ENCODE results near the gene NSD2. TPM values are rescaled to one million over a fixed set of nuclear protein-coding genes. Genes with fewer than 3 reads are reported as not detected.
"Not testable (repeated sequence)": the region's sequence is repeated elsewhere in the genome, so short reads cannot be mapped to it uniquely, and the experiment has no call there.

NSD2 gene
- total RNA-seq, 1 donor from 2014 or later = 138 TPM

DNA sequence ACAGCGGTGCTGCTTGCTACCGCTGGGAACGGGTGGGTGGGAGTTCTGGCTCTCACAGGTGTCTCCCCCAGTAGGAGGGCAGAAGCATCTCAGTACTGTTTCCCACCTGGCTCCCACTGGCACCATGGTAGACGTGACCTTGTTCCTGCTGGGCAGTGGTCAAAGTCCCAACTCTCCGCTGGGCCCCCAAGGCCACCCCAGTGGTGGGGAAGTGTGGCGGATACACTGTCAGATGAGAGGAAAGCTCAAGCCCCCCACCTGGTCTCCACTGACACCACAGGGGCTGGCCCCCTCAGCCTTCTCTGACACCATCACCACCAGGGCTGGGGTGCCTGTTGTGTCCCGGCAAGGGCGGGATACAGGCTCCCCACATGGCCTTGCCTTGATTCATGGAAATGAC, 39.9 kb upstream of the NSD2 start:
- Mint-ChIP-seq H3K27ac (ENCODE audit: unreplicated experiment) (no peak overlapping the region), H3K9me3 (ENCODE audit: unreplicated experiment) (peaks cover 6% of the 10 kb centered on the region), H3K36me3 (ENCODE audit: unreplicated experiment) (peaks cover 33% of the 10 kb centered on the region), H3K27me3 (ENCODE audit: unreplicated experiment) (no peaks in the 10 kb centered on the region), H3K4me1 (ENCODE audit: low read depth, unreplicated experiment) (peaks cover 3% of the 10 kb centered on the region), H3K4me3 (ENCODE audit: unreplicated experiment) (no peak overlapping the region)
- no peak for DNase-seq
- TF ChIP-seq, protein P1, sequence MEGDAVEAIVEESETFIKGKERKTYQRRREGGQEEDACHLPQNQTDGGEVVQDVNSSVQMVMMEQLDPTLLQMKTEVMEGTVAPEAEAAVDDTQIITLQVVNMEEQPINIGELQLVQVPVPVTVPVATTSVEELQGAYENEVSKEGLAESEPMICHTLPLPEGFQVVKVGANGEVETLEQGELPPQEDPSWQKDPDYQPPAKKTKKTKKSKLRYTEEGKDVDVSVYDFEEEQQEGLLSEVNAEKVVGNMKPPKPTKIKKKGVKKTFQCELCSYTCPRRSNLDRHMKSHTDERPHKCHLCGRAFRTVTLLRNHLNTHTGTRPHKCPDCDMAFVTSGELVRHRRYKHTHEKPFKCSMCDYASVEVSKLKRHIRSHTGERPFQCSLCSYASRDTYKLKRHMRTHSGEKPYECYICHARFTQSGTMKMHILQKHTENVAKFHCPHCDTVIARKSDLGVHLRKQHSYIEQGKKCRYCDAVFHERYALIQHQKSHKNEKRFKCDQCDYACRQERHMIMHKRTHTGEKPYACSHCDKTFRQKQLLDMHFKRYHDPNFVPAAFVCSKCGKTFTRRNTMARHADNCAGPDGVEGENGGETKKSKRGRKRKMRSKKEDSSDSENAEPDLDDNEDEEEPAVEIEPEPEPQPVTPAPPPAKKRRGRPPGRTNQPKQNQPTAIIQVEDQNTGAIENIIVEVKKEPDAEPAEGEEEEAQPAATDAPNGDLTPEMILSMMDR (IDR thresholded peaks at IDR 0.05; ENCODE audit: partially characterized antibody, unreplicated experiment) = no peak

DNA sequence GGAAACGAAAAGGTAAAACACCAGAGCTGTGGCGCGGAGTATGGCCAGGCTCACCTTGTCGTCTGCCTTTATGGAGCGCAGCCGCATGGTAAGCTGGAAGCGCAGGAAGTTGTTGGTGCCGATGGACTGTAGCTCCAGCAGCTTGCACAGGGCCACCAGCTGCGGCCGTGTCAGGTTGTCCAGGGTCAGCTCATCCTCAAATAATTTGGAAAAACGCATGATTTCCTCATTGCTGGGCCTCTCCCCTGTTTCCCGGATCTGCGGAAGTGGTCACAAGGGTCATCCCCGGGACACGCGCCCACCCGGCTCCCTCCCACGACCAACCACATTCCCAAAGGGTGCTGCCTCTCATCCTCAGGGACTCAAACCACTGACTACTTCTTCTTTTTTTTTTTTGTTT, 38.5 kb upstream of the NSD2 start:
- Mint-ChIP-seq H3K27me3 (ENCODE audit: unreplicated experiment) (no peaks in the 10 kb centered on the region), H3K4me1 (ENCODE audit: low read depth, unreplicated experiment) (no peaks in the 10 kb centered on the region), H3K27ac (ENCODE audit: unreplicated experiment) (no peak overlapping the region), H3K36me3 (ENCODE audit: unreplicated experiment) (peaks cover 31% of the 10 kb centered on the region), H3K9me3 (ENCODE audit: unreplicated experiment) (peaks cover 6% of the 10 kb centered on the region), H3K4me3 (ENCODE audit: unreplicated experiment) (no peak overlapping the region)
- TF ChIP-seq, protein P1 (IDR thresholded peaks at IDR 0.05; ENCODE audit: partially characterized antibody, unreplicated experiment) = no peak
- no peak for DNase-seq

DNA sequence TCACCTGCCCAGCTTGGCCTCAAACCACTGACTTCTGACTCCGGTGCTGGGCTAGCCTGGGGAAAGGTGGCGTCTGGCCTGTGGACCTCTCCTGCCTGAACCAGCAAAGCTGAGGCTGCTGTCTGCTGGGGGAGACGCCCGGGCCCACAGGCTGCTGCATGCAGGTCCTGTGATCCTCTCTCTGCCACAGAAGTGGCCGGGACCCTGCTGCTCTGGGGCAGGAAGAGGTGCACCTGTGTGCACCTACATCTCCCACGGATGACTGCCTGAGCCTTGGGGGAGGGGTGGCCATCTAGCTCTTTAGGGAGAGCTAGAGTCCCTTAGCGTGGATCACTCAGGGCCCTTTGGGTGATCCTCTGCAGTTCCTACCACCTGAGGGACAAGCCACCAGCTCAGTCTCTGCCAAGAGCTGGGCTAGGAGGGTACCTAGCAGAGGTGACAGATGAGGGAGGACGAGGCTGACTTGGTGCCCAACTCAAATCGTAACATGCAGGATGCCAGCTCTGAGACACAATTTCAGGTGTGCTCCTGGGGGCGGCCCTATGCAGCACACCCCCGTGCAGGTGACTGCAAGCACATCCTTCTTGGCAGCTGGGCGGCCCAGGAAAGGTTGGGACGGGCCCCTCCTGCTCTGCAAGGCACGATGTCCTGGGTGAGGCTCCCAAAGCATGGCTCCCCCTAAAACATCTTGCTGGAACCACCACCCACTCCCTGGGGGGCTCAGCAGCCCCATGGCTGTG, 37.7 kb upstream of the NSD2 start:
- H3K27ac Mint-ChIP-seq (ENCODE audit: unreplicated experiment) = no peak overlapping the region
- H3K4me3 Mint-ChIP-seq (ENCODE audit: unreplicated experiment) = no peak overlapping the region
- H3K36me3 Mint-ChIP-seq (ENCODE audit: unreplicated experiment) = peaks cover 31% of the 10 kb centered on the region
- H3K4me1 Mint-ChIP-seq (ENCODE audit: low read depth, unreplicated experiment) = no peaks in the 10 kb centered on the region
- H3K9me3 Mint-ChIP-seq (ENCODE audit: unreplicated experiment) = peaks cover 6% of the 10 kb centered on the region
- H3K27me3 Mint-ChIP-seq (ENCODE audit: unreplicated experiment) = no peaks in the 10 kb centered on the region
- no peak for DNase-seq
- TF ChIP-seq, protein P1 (IDR thresholded peaks at IDR 0.05; ENCODE audit: partially characterized antibody, unreplicated experiment) = no peak

DNA sequence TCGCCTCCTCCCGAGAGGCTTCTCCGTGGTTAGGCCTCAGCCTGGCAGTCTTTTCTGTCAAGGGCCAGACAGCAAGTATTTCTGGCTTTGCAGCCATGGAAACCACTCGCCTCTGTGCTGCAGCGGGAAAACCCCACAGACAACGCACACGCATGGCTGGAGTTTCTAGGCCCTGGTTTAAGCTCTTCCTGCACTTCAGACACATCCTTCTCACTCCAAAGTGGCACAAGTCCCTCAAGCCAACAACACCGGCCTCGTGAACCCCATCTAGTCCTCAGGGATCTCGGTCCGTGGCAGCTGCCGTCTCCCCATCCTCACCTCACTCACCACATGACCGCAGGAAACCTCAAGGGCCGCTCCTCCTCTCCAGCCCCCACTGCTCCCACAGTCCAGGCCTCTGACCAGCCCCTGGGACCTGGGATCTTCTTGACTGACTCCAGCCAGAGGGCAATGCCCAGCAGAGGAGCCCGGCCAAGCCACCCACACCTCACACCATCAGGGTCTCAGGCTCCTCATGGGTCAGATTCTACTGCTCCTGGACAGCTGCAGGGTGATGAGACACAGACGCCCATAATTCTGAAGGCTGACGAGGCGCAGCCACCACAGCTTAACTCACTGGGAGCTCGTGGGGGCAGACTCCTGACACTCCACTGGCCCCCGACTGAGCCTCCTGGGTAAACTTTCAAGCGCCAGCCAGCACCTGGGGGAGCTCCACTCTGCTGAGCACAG, 37.0 kb upstream of the NSD2 start:
- Mint-ChIP-seq H3K27ac (ENCODE audit: unreplicated experiment) (no peak overlapping the region), H3K36me3 (ENCODE audit: unreplicated experiment) (peaks cover 30% of the 10 kb centered on the region), H3K4me1 (ENCODE audit: low read depth, unreplicated experiment) (no peaks in the 10 kb centered on the region), H3K27me3 (ENCODE audit: unreplicated experiment) (no peaks in the 10 kb centered on the region), H3K4me3 (ENCODE audit: unreplicated experiment) (no peak overlapping the region), H3K9me3 (ENCODE audit: unreplicated experiment) (peaks cover 6% of the 10 kb centered on the region)
- TF ChIP-seq, protein P1 (IDR thresholded peaks at IDR 0.05; ENCODE audit: partially characterized antibody, unreplicated experiment) = no peak
- DNase-seq = no peak

DNA sequence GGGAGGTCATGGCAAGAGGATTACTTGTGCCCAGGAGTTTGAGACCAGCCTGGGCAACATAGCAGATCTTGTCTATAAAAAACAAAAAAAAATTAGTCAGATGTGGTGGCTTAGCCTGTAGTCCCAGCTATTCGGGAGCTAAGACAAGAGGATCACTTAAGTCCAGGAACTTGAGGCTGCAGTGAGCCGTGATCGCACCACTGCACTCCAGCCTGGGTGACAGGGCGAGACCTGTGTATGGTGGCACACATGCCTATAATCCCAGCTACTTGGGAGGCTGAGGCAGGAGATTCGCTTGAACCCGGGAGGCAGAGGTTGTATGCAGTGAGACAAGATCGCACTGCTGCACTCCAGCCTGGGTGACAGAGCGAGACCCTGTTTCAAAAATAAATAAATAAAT, 35.4 kb upstream of the NSD2 start:
- not testable (repeated sequence) for H3K27ac Mint-ChIP-seq (ENCODE audit: unreplicated experiment); H3K9me3 Mint-ChIP-seq (ENCODE audit: unreplicated experiment); DNase-seq; H3K4me1 Mint-ChIP-seq (ENCODE audit: low read depth, unreplicated experiment); H3K27me3 Mint-ChIP-seq (ENCODE audit: unreplicated experiment); H3K4me3 Mint-ChIP-seq (ENCODE audit: unreplicated experiment)
- H3K36me3 Mint-ChIP-seq (ENCODE audit: unreplicated experiment) = peaks cover 20% of the 10 kb centered on the region
